Measurements from ENCODE around the gene ARMC8. TPM values are rescaled to one million over a fixed set of nuclear protein-coding genes. Genes with fewer than 3 reads are reported as not detected.

Gene ARMC8
- total RNA-seq, 1 experiment from 2014 or later, result 52.6 TPM

DNA sequence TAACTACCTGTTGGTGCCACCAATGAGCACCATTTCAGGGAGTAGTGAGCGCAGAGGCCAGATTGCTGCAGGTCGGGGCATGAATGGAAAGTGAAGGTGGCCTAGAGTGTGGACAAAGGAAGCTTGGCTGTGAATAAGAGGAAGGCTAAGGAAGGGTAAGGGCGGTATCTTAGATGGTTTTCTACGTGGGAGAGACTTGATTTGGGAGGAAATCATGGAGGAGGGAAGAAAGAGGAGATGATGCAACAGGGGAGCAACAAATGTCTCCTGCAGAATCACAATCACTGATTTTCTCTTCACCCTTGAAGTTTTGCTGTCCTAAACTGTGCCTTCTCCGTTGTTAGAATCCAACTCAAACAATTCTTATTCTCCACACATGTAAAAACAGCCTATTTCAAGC is 120.8 kb downstream of the ARMC8 start:
- H3K9me3 ChIP-seq, result peaks cover 4% of the 10 kb centered on the region
- TF ChIP-seq, protein P1, sequence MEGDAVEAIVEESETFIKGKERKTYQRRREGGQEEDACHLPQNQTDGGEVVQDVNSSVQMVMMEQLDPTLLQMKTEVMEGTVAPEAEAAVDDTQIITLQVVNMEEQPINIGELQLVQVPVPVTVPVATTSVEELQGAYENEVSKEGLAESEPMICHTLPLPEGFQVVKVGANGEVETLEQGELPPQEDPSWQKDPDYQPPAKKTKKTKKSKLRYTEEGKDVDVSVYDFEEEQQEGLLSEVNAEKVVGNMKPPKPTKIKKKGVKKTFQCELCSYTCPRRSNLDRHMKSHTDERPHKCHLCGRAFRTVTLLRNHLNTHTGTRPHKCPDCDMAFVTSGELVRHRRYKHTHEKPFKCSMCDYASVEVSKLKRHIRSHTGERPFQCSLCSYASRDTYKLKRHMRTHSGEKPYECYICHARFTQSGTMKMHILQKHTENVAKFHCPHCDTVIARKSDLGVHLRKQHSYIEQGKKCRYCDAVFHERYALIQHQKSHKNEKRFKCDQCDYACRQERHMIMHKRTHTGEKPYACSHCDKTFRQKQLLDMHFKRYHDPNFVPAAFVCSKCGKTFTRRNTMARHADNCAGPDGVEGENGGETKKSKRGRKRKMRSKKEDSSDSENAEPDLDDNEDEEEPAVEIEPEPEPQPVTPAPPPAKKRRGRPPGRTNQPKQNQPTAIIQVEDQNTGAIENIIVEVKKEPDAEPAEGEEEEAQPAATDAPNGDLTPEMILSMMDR (IDR thresholded peaks at IDR 0.05; ENCODE audit: insufficient read depth in 1 of 2, low read depth in 1 of 2, low read length in 1 of 2, severe bottlenecking in 1 of 2, unreplicated experiment in 1 of 2), result no peak
- H3K36me3 ChIP-seq (ENCODE audit: control insufficient read depth, insufficient read depth, low read length), result no peaks in the 10 kb centered on the region
- Mint-ChIP-seq H3K9me3 (ENCODE audit: unreplicated experiment) (peaks cover 24% of the 10 kb centered on the region), H3K27me3 (ENCODE audit: insufficient read depth, unreplicated experiment) (peaks cover 25% of the 10 kb centered on the region), H3K4me3 (ENCODE audit: unreplicated experiment) (no peak overlapping the region), H3K36me3 (ENCODE audit: insufficient read depth, unreplicated experiment) (peaks cover 5% of the 10 kb centered on the region), H3K4me1 (ENCODE audit: low read depth, unreplicated experiment) (no peaks in the 10 kb centered on the region), H3K27ac (ENCODE audit: unreplicated experiment) (no peak overlapping the region)
- BruUV-seq (replicated peaks), result no TSS peak
- ChIA-PET CTCF (no interaction called here), POLR2A (no interaction called here)
- no peak overlapping the region for H3K4me3 ChIP-seq (ENCODE audit: low read depth, low read length)
- H3K4me1 ChIP-seq, result no peaks in the 10 kb centered on the region
- intact Hi-C loops (cut with micrococcal nuclease; ENCODE audit: unreplicated experiment), result no loop called here
- no peak for DNase-seq
- H3K27me3 ChIP-seq (replicated peaks; ENCODE audit: control insufficient read depth, insufficient read depth, low read length), result no peaks in the 10 kb centered on the region

DNA sequence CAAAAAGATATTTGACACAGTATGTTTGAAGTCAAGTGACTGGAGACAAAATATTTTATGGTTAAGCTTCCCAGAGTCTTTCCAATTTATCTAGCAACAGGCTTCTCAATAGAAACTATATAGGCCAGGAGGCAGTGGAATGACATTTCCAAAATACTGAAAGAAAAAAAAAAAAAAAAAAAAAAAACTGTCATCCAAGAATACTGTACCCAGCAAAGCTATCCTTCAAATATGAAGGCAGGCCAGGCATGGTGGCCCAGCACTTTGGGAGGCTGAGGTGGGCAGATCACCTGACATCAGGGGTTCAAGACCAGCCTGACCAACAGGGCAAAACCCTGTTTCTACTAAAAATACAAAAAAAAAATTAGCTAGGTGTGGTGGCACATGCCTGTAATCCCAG is 121.7 kb downstream of the ARMC8 start:
- peaks cover 5% of the 10 kb centered on the region for H3K36me3 Mint-ChIP-seq (ENCODE audit: insufficient read depth, unreplicated experiment)
- H3K4me1 Mint-ChIP-seq (ENCODE audit: low read depth, unreplicated experiment), result no peaks in the 10 kb centered on the region
- Histone ChIP-seq H3K27me3 (replicated peaks; ENCODE audit: control insufficient read depth, insufficient read depth, low read length) (no peaks in the 10 kb centered on the region), H3K4me1 (no peaks in the 10 kb centered on the region), H3K9me3 (peaks cover 4% of the 10 kb centered on the region), H3K4me3 (ENCODE audit: low read depth, low read length) (no peak overlapping the region), H3K36me3 (ENCODE audit: control insufficient read depth, insufficient read depth, low read length) (no peaks in the 10 kb centered on the region)
- peaks cover 24% of the 10 kb centered on the region for H3K9me3 Mint-ChIP-seq (ENCODE audit: unreplicated experiment)
- POLR2A ChIA-PET, result no interaction called here
- TF ChIP-seq, protein P1 (IDR thresholded peaks at IDR 0.05; ENCODE audit: insufficient read depth in 1 of 2, low read depth in 1 of 2, low read length in 1 of 2, severe bottlenecking in 1 of 2, unreplicated experiment in 1 of 2), result no peak
- BruUV-seq (replicated peaks), result no TSS peak
- no peak overlapping the region for H3K27ac Mint-ChIP-seq (ENCODE audit: unreplicated experiment)
- H3K27me3 Mint-ChIP-seq (ENCODE audit: insufficient read depth, unreplicated experiment), result peaks cover 25% of the 10 kb centered on the region
- DNase-seq, result no peak
- intact Hi-C loops (cut with micrococcal nuclease; ENCODE audit: unreplicated experiment), result no loop called here
- H3K4me3 Mint-ChIP-seq (ENCODE audit: unreplicated experiment), result no peak overlapping the region
- CTCF ChIA-PET, result interaction anchor here (0.6 kb wide), 1 partner anchor 270 kb away, joined by 3 read pairs; no protein-coding TSS in a partner anchor

DNA sequence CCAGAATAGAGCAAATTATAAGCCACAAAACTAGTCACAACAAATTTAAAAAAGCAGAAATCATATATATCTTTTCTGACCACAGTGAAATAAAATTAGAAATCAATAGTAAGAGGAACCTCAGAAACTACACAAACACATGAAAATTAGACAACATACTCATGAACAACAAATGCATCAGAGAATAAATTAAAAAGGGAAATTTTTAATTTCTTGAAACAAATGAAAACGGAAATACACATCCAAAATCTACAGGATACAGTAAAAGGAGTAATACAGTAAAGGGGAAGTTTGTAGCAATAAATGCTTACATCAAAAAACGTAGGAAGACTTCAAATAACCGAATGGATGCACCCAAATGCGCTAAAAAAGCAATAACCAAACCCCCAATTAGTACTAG is 123.4 kb downstream of the ARMC8 start:
- intact Hi-C loops (cut with micrococcal nuclease; ENCODE audit: unreplicated experiment), result no loop called here
- no peak for DNase-seq
- Histone ChIP-seq H3K9me3 (peaks cover 4% of the 10 kb centered on the region), H3K27me3 (replicated peaks; ENCODE audit: control insufficient read depth, insufficient read depth, low read length) (no peaks in the 10 kb centered on the region), H3K4me1 (no peaks in the 10 kb centered on the region), H3K4me3 (ENCODE audit: low read depth, low read length) (no peak overlapping the region), H3K36me3 (ENCODE audit: control insufficient read depth, insufficient read depth, low read length) (no peaks in the 10 kb centered on the region)
- Mint-ChIP-seq H3K27me3 (ENCODE audit: insufficient read depth, unreplicated experiment) (peaks cover 28% of the 10 kb centered on the region), H3K4me3 (ENCODE audit: unreplicated experiment) (no peak overlapping the region), H3K4me1 (ENCODE audit: low read depth, unreplicated experiment) (no peaks in the 10 kb centered on the region), H3K36me3 (ENCODE audit: insufficient read depth, unreplicated experiment) (peaks cover 5% of the 10 kb centered on the region), H3K9me3 (ENCODE audit: unreplicated experiment) (peaks cover 24% of the 10 kb centered on the region), H3K27ac (ENCODE audit: unreplicated experiment) (no peak overlapping the region)
- TF ChIP-seq, protein P1 (IDR thresholded peaks at IDR 0.05; ENCODE audit: insufficient read depth in 1 of 2, low read depth in 1 of 2, low read length in 1 of 2, severe bottlenecking in 1 of 2, unreplicated experiment in 1 of 2), result no peak
- POLR2A ChIA-PET, result no interaction called here
- CTCF ChIA-PET, result no interaction called here
- BruUV-seq (replicated peaks), result no TSS peak

Data from Caco-2 (cell line).